HL-60 (cell line): ENCODE measurements around the gene TMEM266.

Source experiments
- CTCF ChIP-seq: IDR thresholded peaks from one replicate; pipeline ENCODE4 v1.5.1; 2011; ENCODE audit warnings: low read length, control low read depth, inconsistent platforms; ENCODE audit not compliant: insufficient read depth
- POLR2AphosphoS5 ChIP-seq: IDR thresholded peaks from 2 replicates; pipeline ENCODE4 v1.6.1; 2012; ENCODE audit warnings: low read depth
- REST ChIP-seq: IDR thresholded peaks from 2 replicates; pipeline ENCODE4 v1.6.1; 2012; ENCODE audit warnings: low read depth; ENCODE audit not compliant: insufficient replicate concordance
- SPI1 ChIP-seq: IDR thresholded peaks from 2 replicates; pipeline ENCODE4 v1.6.1; 2012; ENCODE audit warnings: low read depth, mild to moderate bottlenecking, borderline replicate concordance

- TF ChIP-seq SPI1 (no peak), CTCF (no peak), POLR2AphosphoS5 (no peak), REST (no peak)
Observed at GRCh38 chr15:76114561-76114960, 54.8 kb downstream of the TMEM266 start.
